ENCODE results near the gene IFITM10.

The IFITM10 gene

GRCh38 chr11:1750840-1751530 lies 590 bp upstream of the IFITM10 start:
- DNase-seq: no peak

- DNase-seq: no peak
Measured at GRCh38 chr11:1749395-1750351, 722 bp downstream of the IFITM10 start.

GRCh38 chr11:1748636-1749394 lies 1.6 kb downstream of the IFITM10 start:
- no peak for DNase-seq

GRCh38 chr11:1747753-1748635 lies 2.4 kb downstream of the IFITM10 start:
- no peak for DNase-seq

- DNase-seq: no peak
Measured at GRCh38 chr11:1746956-1747752, 3.2 kb downstream of the IFITM10 start.

GRCh38 chr11:1746511-1746931 lies 3.9 kb downstream of the IFITM10 start:
- DNase-seq: no peak

- DNase-seq: no peak
Measured at GRCh38 chr11:1745701-1746320, 4.6 kb downstream of the IFITM10 start.

- DNase-seq: peak; percentile 47
Measured at GRCh38 chr11:1744891-1745700, 5.3 kb downstream of the IFITM10 start.

GRCh38 chr11:1744137-1744886 lies 6.1 kb downstream of the IFITM10 start:
- no peak for DNase-seq

GRCh38 chr11:1743585-1744136 lies 6.7 kb downstream of the IFITM10 start:
- DNase-seq: peak; percentile 14

GRCh38 chr11:1742869-1743584 lies 7.4 kb downstream of the IFITM10 start:
- DNase-seq: no peak

- peak; percentile 53 for DNase-seq
Measured at GRCh38 chr11:1742371-1742770, 8.0 kb downstream of the IFITM10 start.

- peak; percentile 13 for DNase-seq
Measured at GRCh38 chr11:1741741-1742140, 8.7 kb downstream of the IFITM10 start.

- no peak for DNase-seq
Measured at GRCh38 chr11:1740786-1741530, 9.4 kb downstream of the IFITM10 start.

GRCh38 chr11:1739576-1739975 lies 10.8 kb downstream of the IFITM10 start:
- DNase-seq: no peak

GRCh38 chr11:1738380-1738779 lies 12.0 kb downstream of the IFITM10 start:
- peak; percentile 36 for DNase-seq

- DNase-seq: peak; percentile 16
Measured at GRCh38 chr11:1737080-1737757, 13.2 kb downstream of the IFITM10 start.
